Spleen (tissue), 7 donors: Measurements from ENCODE around the gene FAM25A.

ENCODE experiments used
- CTCF ChIP-seq, 11 experiments: fragments of 200-600 bp in 7 of 11; fragments of 450-650 bp in 4 of 11; sonication (generic) in 4 of 11; IDR thresholded peaks in 8 of 11; conservative IDR thresholded peaks in 3 of 11; 1 replicate in 7 of 11; 2 replicates in 4 of 11; pipeline versions ENCODE4 v1.4.0 to v1.8.0; 2016 to 2021; ENCODE audit warnings: antibody characterized with exemption in 11 of 11, inconsistent platforms in 4 of 11, mild to moderate bottlenecking in 1 of 11
- POLR2AphosphoS5 ChIP-seq, 3 donors: sonication (generic); formaldehyde crosslinking; IDR thresholded peaks; one replicate each; pipeline ENCODE4 v1.5.1; 2017; ENCODE audit warnings: antibody characterized with exemption in 3 of 3
- donor health status: DM: no; HTN: no; CAD: no; lungs with moderate emphysema.
- donor health status: DM: no; HTN: no; CAD: no.
- donor health status: DM: no; HTN: no; CAD: no.

DNA sequence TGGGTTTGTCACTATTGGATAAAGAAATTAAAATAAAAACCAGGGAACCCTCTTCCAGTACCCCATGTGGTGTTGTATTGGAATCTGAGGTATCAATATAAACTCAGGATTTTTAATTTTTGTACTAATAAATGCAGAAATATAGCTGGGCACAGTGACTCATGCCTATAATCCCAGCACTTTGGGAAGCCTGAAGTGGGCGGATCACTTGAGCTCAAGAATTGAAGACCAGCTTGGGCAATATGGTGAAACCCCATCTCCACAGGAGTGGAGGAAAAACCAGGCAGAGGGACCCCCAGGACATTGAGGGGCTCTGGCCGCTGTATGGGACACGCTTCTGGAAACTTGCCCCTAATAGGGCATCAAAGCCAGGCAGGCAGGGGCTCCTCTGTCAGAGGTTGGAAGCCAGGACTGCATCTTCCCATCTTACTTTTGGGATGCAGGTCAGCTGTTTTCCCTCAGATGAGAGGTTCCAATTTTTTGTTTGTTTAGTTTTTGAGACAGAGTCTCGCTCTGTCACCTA, 40.7 kb upstream of the FAM25A start:
- TF ChIP-seq CTCF (IDR thresholded peaks at IDR 0.05 in 8 of 11, conservative IDR thresholded peaks at IDR 0.05 in 3 of 11) (no peak), POLR2AphosphoS5 (IDR thresholded peaks at IDR 0.05) (no peak)
